Smooth muscle cell (in vitro differentiated cells): ENCODE measurements around the gene TIMM29. TPM values are rescaled to one million over a fixed set of nuclear protein-coding genes. Genes with fewer than 3 reads are reported as not detected.

ENCODE experiments used
- DNase-seq: peaks from one replicate; lab custom pipeline; 2025; ENCODE audit not compliant: unreplicated experiment; lab: John Stamatoyannopoulos, UW
- H2AFZ ChIP-seq: fragments of 200-600 bp; sonication (generic); 2 replicates; pipeline ENCODE4 v1.6.0; 2016; ENCODE audit warnings: antibody characterized with exemption, low read depth, mild to moderate bottlenecking
- H3F3A ChIP-seq: fragments of 200-600 bp; sonication (generic); 2 replicates; pipeline ENCODE4 v1.6.0; 2017; ENCODE audit warnings: antibody characterized with exemption, low read depth
- H3K27ac ChIP-seq: fragments of 200-600 bp; sonication (generic); 2 replicates; pipeline ENCODE4 v1.5.1; 2016; ENCODE audit warnings: low read depth, mild to moderate bottlenecking
- H3K27me3 ChIP-seq: fragments of 200-600 bp; sonication (generic); 2 replicates; pipeline ENCODE4 v1.6.1; 2016; ENCODE audit warnings: low read depth, mild to moderate bottlenecking
- H3K36me3 ChIP-seq: fragments of 200-600 bp; sonication (generic); 2 replicates; pipeline ENCODE4 v1.5.1; 2016; ENCODE audit warnings: low read depth
- H3K4me1 ChIP-seq: fragments of 200-600 bp; sonication (generic); 2 replicates; pipeline ENCODE4 v1.5.1; 2016; ENCODE audit warnings: low read depth
- H3K4me2 ChIP-seq: fragments of 200-600 bp; sonication (generic); 2 replicates; pipeline ENCODE4 v1.6.0; 2016; ENCODE audit warnings: mild to moderate bottlenecking
- H3K4me3 ChIP-seq: fragments of 200-600 bp; sonication (generic); 2 replicates; pipeline ENCODE4 v1.5.1; 2016; ENCODE audit warnings: mild to moderate bottlenecking
- H3K79me2 ChIP-seq: fragments of 200-600 bp; sonication (generic); 2 replicates; pipeline ENCODE4 v1.6.0; 2016; ENCODE audit warnings: low read depth, mild to moderate bottlenecking
- H3K9ac ChIP-seq: fragments of 200-600 bp; sonication (generic); 2 replicates; pipeline ENCODE4 v1.6.0; 2016; ENCODE audit warnings: low read depth
- H3K9me3 ChIP-seq: fragments of 200-600 bp; sonication (generic); replicated peaks from 2 replicates; pipeline ENCODE4 v1.5.1; 2016; ENCODE audit warnings: low read depth
- H4K20me1 ChIP-seq: fragments of 200-600 bp; sonication (generic); 2 replicates; pipeline ENCODE4 v1.6.0; 2016; ENCODE audit warnings: low read depth
- CTCF ChIP-seq: fragments of 200-600 bp; sonication (generic); IDR thresholded peaks from 2 replicates; pipeline ENCODE4 v1.5.1; 2017; ENCODE audit warnings: borderline replicate concordance, mild to moderate bottlenecking, antibody characterized with exemption; ENCODE audit not compliant: insufficient read depth, poor library complexity, severe bottlenecking
- WGBS: methylation state at CpG from one replicate; pipeline ENCODE4 v1.1.7; 2016; ENCODE audit warnings: low lambda C conversion rate; 5-methylcytosine and 5-hydroxymethylcytosine counted together
- polyA plus RNA-seq: library from polyadenylated mRNA; unstranded; fragments of >200 nt; fragmentation: Nextera tagmentation; extraction: Ambion mirVana; gene quantifications from 2 replicates; pipeline ENCODE4 v1.2.1, GENCODE V29; 2016
- total RNA-seq: library from RNA; depleted of rRNA; stranded (reverse); fragments of >200 nt; gene quantifications from 2 replicates; pipeline ENCODE4 v1.2.3, GENCODE V29; 2014

Gene TIMM29
- total RNA-seq = 14.7 and 16.8 TPM in 2 replicates
- polyA plus RNA-seq = 14.9 and 25.8 TPM in 2 replicates

GRCh38 chr19:10928563-10929401 lies at the start of gene TIMM29, which contains the start of gene YIPF2:
Gene TIMM29 (plus strand): TSS chr19:10928811. CDS start chr19:10928823, 12 bp downstream.
Gene YIPF2 (minus strand): TSS chr19:10928639. CDS start chr19:10928410, 229 bp downstream.
- peaks cover 16% of the 10 kb centered on the region for H3K4me1 ChIP-seq
- DNase-seq = peak; percentile 72
- H3K9me3 ChIP-seq = no peaks in the 10 kb centered on the region
- WGBS = under 1% methylated on average over 85 of the region's 96 CpGs
- no peak for TF ChIP-seq CTCF
- peak within 1 kb of the TSS; percentile 95 for H3K4me3 ChIP-seq
- peaks cover 31% of the 10 kb centered on the region for H4K20me1 ChIP-seq
- peak within 1 kb of the TSS; percentile 91 for H3K9ac ChIP-seq
- peaks cover 70% of the 10 kb centered on the region for H3K79me2 ChIP-seq
- peak within 1 kb of the TSS; percentile 99 for H3K4me2 ChIP-seq
- H2AFZ ChIP-seq = peak within 1 kb of the TSS; percentile 86
- H3K27ac ChIP-seq = peak within 1 kb of the TSS; percentile 80
- H3K27me3 ChIP-seq = no peaks in the 10 kb centered on the region
- no peaks in the 10 kb centered on the region for H3F3A ChIP-seq
- no peaks in the 10 kb centered on the region for H3K36me3 ChIP-seq

GRCh38 chr19:10881403-10882107 lies 47.1 kb upstream of the TIMM29 start:
- Histone ChIP-seq H3K4me1 (peaks cover 34% of the 10 kb centered on the region), H3K27ac (no peak overlapping the region), H2AFZ (no peak overlapping the region), H3K4me3 (no peak overlapping the region), H3K36me3 (no peaks in the 10 kb centered on the region), H3F3A (peaks cover 32% of the 10 kb centered on the region), H3K27me3 (no peaks in the 10 kb centered on the region), H3K9me3 (no peaks in the 10 kb centered on the region), H3K79me2 (peaks cover 93% of the 10 kb centered on the region), H3K9ac (no peak overlapping the region), H4K20me1 (peaks cover 100% of the 10 kb centered on the region), H3K4me2 (no peak overlapping the region)
- 63% methylated on average over 13 of the region's 14 CpGs for WGBS
- TF ChIP-seq CTCF = no peak
- no peak for DNase-seq

GRCh38 chr19:10882108-10882457 lies 46.5 kb upstream of the TIMM29 start:
- no peak for TF ChIP-seq CTCF
- Histone ChIP-seq H3K9ac (no peak overlapping the region), H3K4me3 (no peak overlapping the region), H3K36me3 (no peaks in the 10 kb centered on the region), H2AFZ (no peak overlapping the region), H3K27me3 (no peaks in the 10 kb centered on the region), H3K4me2 (no peak overlapping the region), H3K9me3 (no peaks in the 10 kb centered on the region), H3K79me2 (peaks cover 93% of the 10 kb centered on the region), H3F3A (peaks cover 32% of the 10 kb centered on the region), H3K4me1 (peaks cover 34% of the 10 kb centered on the region), H4K20me1 (peaks cover 100% of the 10 kb centered on the region), H3K27ac (no peak overlapping the region)
- WGBS = 77% methylated on average over 9 of the region's 9 CpGs
- DNase-seq = no peak
